ENCODE measurements around the gene ANO9.

ANO9 gene

GRCh38 chr11:441418-442274 is at the start of gene ANO9:
ANO9 (minus strand) TSS chr11:442011; CDS start chr11:441926, 85 bp downstream.
- no peak for DNase-seq (ENCODE audit: low read depth)

- DNase-seq (ENCODE audit: low read depth): no peak
Measured at GRCh38 chr11:491358-491757, 49.5 kb upstream of the ANO9 start.

- no peak for DNase-seq (ENCODE audit: low read depth)
Measured at GRCh38 chr11:490930-491260, 49.1 kb upstream of the ANO9 start.

GRCh38 chr11:490186-490929 is 48.5 kb upstream of the ANO9 start:
- no peak for DNase-seq (ENCODE audit: low read depth)

GRCh38 chr11:489610-490185 is 47.9 kb upstream of the ANO9 start:
- DNase-seq (ENCODE audit: low read depth): no peak

- DNase-seq (ENCODE audit: low read depth): no peak
Measured at GRCh38 chr11:488992-489391, 47.2 kb upstream of the ANO9 start.

GRCh38 chr11:488579-488978 is 46.8 kb upstream of the ANO9 start:
- no peak for DNase-seq (ENCODE audit: low read depth)

- no peak for DNase-seq (ENCODE audit: low read depth)
Measured at GRCh38 chr11:488062-488461, 46.3 kb upstream of the ANO9 start.

- DNase-seq (ENCODE audit: low read depth): no peak
Measured at GRCh38 chr11:487571-488021, 45.8 kb upstream of the ANO9 start.

- no peak for DNase-seq (ENCODE audit: low read depth)
Measured at GRCh38 chr11:486189-486588, 44.4 kb upstream of the ANO9 start.

GRCh38 chr11:484616-485015 is 42.8 kb upstream of the ANO9 start:
- DNase-seq (ENCODE audit: low read depth): no peak

GRCh38 chr11:479311-479710 is 37.5 kb upstream of the ANO9 start:
- no peak for DNase-seq (ENCODE audit: low read depth)

GRCh38 chr11:477052-477715 is 35.4 kb upstream of the ANO9 start:
- no peak for DNase-seq (ENCODE audit: low read depth)

- DNase-seq (ENCODE audit: low read depth): no peak
Measured at GRCh38 chr11:476416-476815, 34.6 kb upstream of the ANO9 start.

GRCh38 chr11:475941-476340 is 34.1 kb upstream of the ANO9 start:
- no peak for DNase-seq (ENCODE audit: low read depth)

GRCh38 chr11:474914-475506 is 33.2 kb upstream of the ANO9 start:
- DNase-seq (ENCODE audit: low read depth): no peak

GRCh38 chr11:473962-474785 is 32.4 kb upstream of the ANO9 start:
- DNase-seq (ENCODE audit: low read depth): no peak

GRCh38 chr11:473415-473814 is 31.6 kb upstream of the ANO9 start:
- no peak for DNase-seq (ENCODE audit: low read depth)

- no peak for DNase-seq (ENCODE audit: low read depth)
Measured at GRCh38 chr11:472816-473215, 31.0 kb upstream of the ANO9 start.

GRCh38 chr11:472272-472671 is 30.5 kb upstream of the ANO9 start:
- DNase-seq (ENCODE audit: low read depth): no peak

GRCh38 chr11:471468-472145 is 29.8 kb upstream of the ANO9 start:
- no peak for DNase-seq (ENCODE audit: low read depth)

All from iris pigment epithelial cell (primary cell).